Karpas-422 (cell line): ENCODE data around the gene NOVA2. TPM values are rescaled to one million over a fixed set of nuclear protein-coding genes. Genes with fewer than 3 reads are reported as not detected.

Source experiments
- DNase-seq: peaks from one replicate; pipeline ENCODE4 v3.0.0-alpha.2; 2015
- H2AFZ ChIP-seq: fragments of 200-600 bp; sonication (generic); 2 replicates; pipeline ENCODE4 v1.6.1; 2014; ENCODE audit warnings: antibody characterized with exemption, low read length, mixed read lengths
- H3K27ac ChIP-seq: fragments of 200-600 bp; sonication (generic); 2 replicates; pipeline ENCODE4 v1.5.1; 2014; ENCODE audit warnings: mild to moderate bottlenecking, low read length, moderate library complexity
- H3K27me3 ChIP-seq: fragments of 200-600 bp; sonication (generic); 2 replicates; pipeline ENCODE4 v1.6.1; 2014; ENCODE audit warnings: low read length, mixed read lengths
- H3K36me3 ChIP-seq: fragments of 200-600 bp; sonication (generic); 2 replicates; pipeline ENCODE4 v1.6.1; 2014; ENCODE audit warnings: low read length, mixed read lengths; ENCODE audit not compliant: insufficient read depth
- H3K4me1 ChIP-seq: fragments of 200-600 bp; sonication (generic); 2 replicates; pipeline ENCODE4 v1.6.1; 2014; ENCODE audit warnings: mild to moderate bottlenecking, low read length, mixed read lengths
- H3K4me2 ChIP-seq: fragments of 200-600 bp; sonication (generic); 2 replicates; pipeline ENCODE4 v1.6.1; 2014; ENCODE audit warnings: low read length, low read depth, mild to moderate bottlenecking; ENCODE audit not compliant: poor library complexity, severe bottlenecking
- H3K4me3 ChIP-seq: fragments of 200-600 bp; sonication (generic); 2 replicates; pipeline ENCODE4 v1.5.1; 2014; ENCODE audit warnings: mild to moderate bottlenecking, antibody characterized with exemption, low read length, mixed read lengths
- H3K79me2 ChIP-seq: fragments of 200-600 bp; sonication (generic); 2 replicates; pipeline ENCODE4 v1.6.1; 2014; ENCODE audit warnings: mild to moderate bottlenecking, low read length, mixed read lengths
- H3K9ac ChIP-seq: fragments of 200-600 bp; sonication (generic); 2 replicates; pipeline ENCODE4 v1.6.0; 2014; ENCODE audit warnings: low read length
- H3K9me2 ChIP-seq: fragments of 200-600 bp; sonication (generic), shearing (Covaris generic); replicated peaks from 2 replicates; pipeline ENCODE4 v1.6.0; 2014; ENCODE audit warnings: mild to moderate bottlenecking, low read length, moderate library complexity; ENCODE audit not compliant: insufficient read depth
- H3K9me3 ChIP-seq: fragments of 300-700, 200-600 bp; sonication (generic); 2 replicates; pipeline ENCODE4 v1.6.1; 2014; ENCODE audit warnings: low read length, mixed read lengths
- H4K20me1 ChIP-seq: fragments of 200-600 bp; sonication (generic); 2 replicates; pipeline ENCODE4 v1.6.1; 2014; ENCODE audit warnings: mild to moderate bottlenecking, antibody characterized with exemption, low read length, low read depth; ENCODE audit not compliant: insufficient read depth
- small RNA-seq: library from RNA; depleted of rRNA; stranded (forward); fragments of <200 nt; gene quantifications from one replicate; pipeline ENCODE3, GENCODE V24; 2014
- total RNA-seq: library from RNA; depleted of rRNA; stranded (reverse); fragments of >200 nt; shearing (Covaris generic); gene quantifications from 2 replicates; pipeline ENCODE4 v1.2.3, GENCODE V29; 2014; ENCODE audit warnings: low replicate concordance; rRNA removed

NOVA2 gene
- total RNA-seq, 1 experiment from 2014 or later: not detected

GRCh38 chr19:45884682-45885555, 88.7 kb downstream of the NOVA2 start:
- Histone ChIP-seq H3K27ac (peak overlapping the region; percentile 71), H2AFZ (no peak overlapping the region)
- DNase-seq: no peak

GRCh38 chr19:45883881-45884681, 89.6 kb downstream of the NOVA2 start:
- Histone ChIP-seq H3K4me3 (no peak overlapping the region; the same call in 1 of the 2 replicates), H3K9ac (no peak overlapping the region), H3K79me2 (peaks cover 18% of the 10 kb centered on the region), H3K36me3 (no peaks in the 10 kb centered on the region; the same call in 1 of the 2 replicates), H4K20me1 (peaks cover 21% of the 10 kb centered on the region; the same call in 1 of the 2 replicates), H3K27me3 (no peaks in the 10 kb centered on the region), H3K4me1 (peaks cover 35% of the 10 kb centered on the region), H3K9me3 (no peaks in the 10 kb centered on the region), H3K9me2 (no peaks in the 10 kb centered on the region), H3K4me2 (peak overlapping the region; percentile 68), H3K27ac (no peak overlapping the region), H2AFZ (no peak overlapping the region)
- no peak for DNase-seq

More at GRCh38 chr19:45884682-45885555, 88.7 kb downstream of the NOVA2 start:
- Histone ChIP-seq H4K20me1 (peaks cover 21% of the 10 kb centered on the region; the same call in 1 of the 2 replicates), H3K79me2 (peaks cover 18% of the 10 kb centered on the region), H3K9ac (peak overlapping the region; percentile 96), H3K4me3 (peak overlapping the region; percentile 96), H3K36me3 (no peaks in the 10 kb centered on the region; the same call in 1 of the 2 replicates), H3K9me3 (no peaks in the 10 kb centered on the region), H3K4me2 (peak overlapping the region; percentile 68), H3K9me2 (no peaks in the 10 kb centered on the region), H3K4me1 (peaks cover 35% of the 10 kb centered on the region), H3K27me3 (no peaks in the 10 kb centered on the region)

Small RNA genes within 50 kb of the gene (small RNA-seq; reads per million reads assigned to genes)
- 174 reads per million, percentile 99 among the genes with 10 or more reads in this experiment for gene MIR769

Other genes with a start within 250 kb of the NOVA2 start
- 16.8 and 25.6 TPM in 2 replicates for gene FBXO46, start 243.0 kb downstream of the NOVA2 start, total RNA-seq
- not detected in 2 replicates for gene MEIOSIN, start 240.4 kb downstream of the NOVA2 start, total RNA-seq
- 2.6 and 4.0 TPM in 2 replicates for gene SIX5, start 204.6 kb downstream of the NOVA2 start, total RNA-seq
- 11.5 and 33.7 TPM in 2 replicates for gene DMPK, start 191.4 kb downstream of the NOVA2 start, total RNA-seq
- gene DMWD, start 181.0 kb downstream of the NOVA2 start, total RNA-seq: 37.8 and 61.3 TPM in 2 replicates
- gene RSPH6A, start 158.6 kb downstream of the NOVA2 start, total RNA-seq: 0.25 TPM in 1 of 2 replicates, not detected in the other
- 28.3 and 75.2 TPM in 2 replicates for gene SYMPK, start 110.7 kb downstream of the NOVA2 start, total RNA-seq
- gene FOXA3, start 109.5 kb downstream of the NOVA2 start, total RNA-seq: 0.69 TPM in 1 of 2 replicates, not detected in the other
- gene IRF2BP1, start 87.7 kb downstream of the NOVA2 start, total RNA-seq: 21.1 and 65.1 TPM in 2 replicates
- gene MYPOP, start 71.3 kb downstream of the NOVA2 start, total RNA-seq: 5.3 and 6.8 TPM in 2 replicates
- gene NANOS2, start 59.1 kb downstream of the NOVA2 start, total RNA-seq: not detected in 2 replicates
- gene CCDC61, start 21.6 kb upstream of the NOVA2 start, total RNA-seq: 6.4 and 13.5 TPM in 2 replicates
- gene PGLYRP1, start 49.2 kb upstream of the NOVA2 start, total RNA-seq: not detected in 2 replicates
- gene IGFL4, start 67.1 kb upstream of the NOVA2 start, total RNA-seq: not detected in 2 replicates
- gene IGFL3, start 150.8 kb upstream of the NOVA2 start, total RNA-seq: not detected in 2 replicates
- gene IGFL2, start 174.4 kb upstream of the NOVA2 start, total RNA-seq: not detected in 2 replicates